ENCODE results near the gene PPP4R1.
A peak's percentile ranks its signal among the peaks of the same experiment; 100 is the strongest.
"Not testable (repeated sequence)": the region's sequence is repeated elsewhere in the genome, so short reads cannot be mapped to it uniquely, and the experiment has no call there.

PPP4R1 gene

GRCh38 chr18:9647496-9648323 lies 33.4 kb upstream of the PPP4R1 start:
- DNase-seq (ENCODE audit: low read depth in 1 of 2, low spot score in 1 of 2), result no peak
- TF ChIP-seq JUND (IDR thresholded peaks at IDR 0.05; ENCODE audit: low read depth), result no peak
- in situ Hi-C loops (cut with HindIII; ENCODE audit: low pct_unique_long_range_greater_than_20kb, low sequenced_read_pairs), result no loop called here

- in situ Hi-C loops (cut with HindIII; ENCODE audit: low pct_unique_long_range_greater_than_20kb, low sequenced_read_pairs), result no loop called here
- 0 out of 2 replicates have a peak, but pooled peaks have one; percentile 57 for TF ChIP-seq JUND (IDR thresholded peaks at IDR 0.05; ENCODE audit: low read depth)
- DNase-seq (ENCODE audit: low read depth in 1 of 2, low spot score in 1 of 2), result peak; percentile 23 to 87
These were observed 29.2 kb upstream of the PPP4R1 start for GRCh38 chr18:9643549-9643948.

- in situ Hi-C loops (cut with HindIII; ENCODE audit: low pct_unique_long_range_greater_than_20kb, low sequenced_read_pairs), result no loop called here
- no peak for TF ChIP-seq JUND (IDR thresholded peaks at IDR 0.05; ENCODE audit: low read depth)
- no peak for DNase-seq (ENCODE audit: low read depth in 1 of 2, low spot score in 1 of 2)
These were observed 28.6 kb upstream of the PPP4R1 start for GRCh38 chr18:9642799-9643462.

GRCh38 chr18:9641081-9641480 lies 26.7 kb upstream of the PPP4R1 start:
- in situ Hi-C loops (cut with HindIII; ENCODE audit: low pct_unique_long_range_greater_than_20kb, low sequenced_read_pairs); DNase-seq (ENCODE audit: low read depth in 1 of 2, low spot score in 1 of 2): not testable (repeated sequence)

GRCh38 chr18:9638886-9639285 lies 24.5 kb upstream of the PPP4R1 start:
- TF ChIP-seq JUND (IDR thresholded peaks at IDR 0.05; ENCODE audit: low read depth), result no peak
- peak in 1 of 2 experiments; percentile 69 for DNase-seq (ENCODE audit: low read depth in 1 of 2, low spot score in 1 of 2)
- in situ Hi-C loops (cut with HindIII; ENCODE audit: low pct_unique_long_range_greater_than_20kb, low sequenced_read_pairs), result no loop called here

GRCh38 chr18:9637036-9637767 lies 22.8 kb upstream of the PPP4R1 start:
- DNase-seq (ENCODE audit: low read depth in 1 of 2, low spot score in 1 of 2), result no peak
- in situ Hi-C loops (cut with HindIII; ENCODE audit: low pct_unique_long_range_greater_than_20kb, low sequenced_read_pairs), result no loop called here
- no peak for TF ChIP-seq JUND (IDR thresholded peaks at IDR 0.05; ENCODE audit: low read depth)

- in situ Hi-C loops (cut with HindIII; ENCODE audit: low pct_unique_long_range_greater_than_20kb, low sequenced_read_pairs), result no loop called here
- no peak for DNase-seq (ENCODE audit: low read depth in 1 of 2, low spot score in 1 of 2)
These were observed 20.5 kb upstream of the PPP4R1 start for GRCh38 chr18:9634856-9635255.

GRCh38 chr18:9631814-9632496 lies 17.6 kb upstream of the PPP4R1 start:
- in situ Hi-C loops (cut with HindIII; ENCODE audit: low pct_unique_long_range_greater_than_20kb, low sequenced_read_pairs), result no loop called here
- TF ChIP-seq JUND (IDR thresholded peaks at IDR 0.05; ENCODE audit: low read depth), result no peak
- DNase-seq (ENCODE audit: low read depth in 1 of 2, low spot score in 1 of 2), result no peak

More at GRCh38 chr18:9634856-9635255, 20.5 kb upstream of the PPP4R1 start:
- no peak for TF ChIP-seq JUND (IDR thresholded peaks at IDR 0.05; ENCODE audit: low read depth)

GRCh38 chr18:9630444-9630843 lies 16.1 kb upstream of the PPP4R1 start:
- no peak for TF ChIP-seq JUND (IDR thresholded peaks at IDR 0.05; ENCODE audit: low read depth)
- DNase-seq (ENCODE audit: low read depth in 1 of 2, low spot score in 1 of 2), result no peak
- in situ Hi-C loops (cut with HindIII; ENCODE audit: low pct_unique_long_range_greater_than_20kb, low sequenced_read_pairs), result no loop called here

GRCh38 chr18:9629709-9630108 lies 15.3 kb upstream of the PPP4R1 start:
- DNase-seq (ENCODE audit: low read depth in 1 of 2, low spot score in 1 of 2), result no peak
- in situ Hi-C loops (cut with HindIII; ENCODE audit: low pct_unique_long_range_greater_than_20kb, low sequenced_read_pairs), result no loop called here
- TF ChIP-seq JUND (IDR thresholded peaks at IDR 0.05; ENCODE audit: low read depth), result no peak

GRCh38 chr18:9628984-9629383 lies 14.6 kb upstream of the PPP4R1 start:
- TF ChIP-seq JUND (IDR thresholded peaks at IDR 0.05; ENCODE audit: low read depth), result no peak
- DNase-seq (ENCODE audit: low read depth in 1 of 2, low spot score in 1 of 2), result no peak
- in situ Hi-C loops (cut with HindIII; ENCODE audit: low pct_unique_long_range_greater_than_20kb, low sequenced_read_pairs), result no loop called here

- TF ChIP-seq JUND (IDR thresholded peaks at IDR 0.05; ENCODE audit: low read depth), result no peak
- no peak for DNase-seq (ENCODE audit: low read depth in 1 of 2, low spot score in 1 of 2)
- in situ Hi-C loops (cut with HindIII; ENCODE audit: low pct_unique_long_range_greater_than_20kb, low sequenced_read_pairs), result no loop called here
These were observed 13.3 kb upstream of the PPP4R1 start for GRCh38 chr18:9627642-9628041.

Measured in T47D (cell line).